GM18526 (cell line): ENCODE data around the gene SLC14A1.

Source experiments
- POLR2A ChIP-seq: IDR thresholded peaks from 3 replicates; pipeline ENCODE4 v1.6.1; 2011; ENCODE audit not compliant: insufficient read length; ENCODE audit errors: extremely low read depth

Gene SLC14A1

DNA sequence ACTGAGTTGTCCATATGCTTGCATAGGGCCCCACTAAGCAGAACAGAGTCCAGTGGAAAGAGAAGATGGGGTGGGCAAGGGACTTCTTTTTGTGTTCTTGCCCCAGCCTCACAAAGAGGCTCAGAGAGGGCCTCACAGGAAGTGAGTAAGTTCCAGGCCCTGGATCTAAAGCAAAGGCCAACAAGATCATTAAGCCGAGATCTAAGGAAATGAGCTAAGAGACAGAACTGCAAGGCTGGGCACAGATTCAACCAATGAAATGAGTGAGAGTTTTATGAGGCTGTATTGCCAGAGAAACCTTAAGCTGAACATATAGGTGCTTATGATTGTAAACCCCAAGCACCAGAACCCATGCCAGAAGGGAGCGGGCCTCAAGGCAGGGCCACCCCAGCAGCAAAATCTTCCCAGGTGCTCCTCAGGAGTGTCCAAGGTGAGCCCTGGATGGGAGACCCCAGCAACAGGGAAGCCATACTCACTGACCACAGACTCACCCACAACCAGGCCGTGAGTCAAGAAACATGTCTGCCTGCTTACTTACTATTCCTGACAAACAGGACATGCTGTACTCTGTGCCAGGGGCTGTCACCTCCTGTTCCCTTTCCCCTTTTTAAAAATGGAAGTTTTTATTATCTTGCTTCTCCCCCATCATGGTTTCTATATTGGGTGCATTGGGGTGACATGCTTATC, 40.2 kb downstream of the SLC14A1 start:
- no peak for TF ChIP-seq POLR2A

DNA sequence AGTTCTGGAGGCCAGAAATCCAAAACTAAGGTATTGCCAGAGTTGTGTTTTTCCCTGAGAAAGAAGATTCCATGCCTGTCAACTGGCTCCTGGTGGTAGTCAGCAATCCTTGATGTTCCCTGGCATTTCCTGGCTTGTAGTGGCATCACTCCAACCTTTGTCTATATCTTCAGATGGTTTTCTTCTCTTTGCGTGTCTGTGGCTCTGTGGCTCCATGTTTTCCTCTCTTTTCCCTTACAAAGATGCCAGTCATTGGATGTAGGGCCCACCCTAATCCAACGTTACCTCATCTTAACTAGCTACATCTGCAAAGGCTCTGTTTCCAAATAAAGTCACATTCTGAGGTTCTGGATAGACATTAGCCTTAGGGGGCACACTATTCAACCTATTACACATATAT, 41.8 kb downstream of the SLC14A1 start:
- no peak for TF ChIP-seq POLR2A

DNA sequence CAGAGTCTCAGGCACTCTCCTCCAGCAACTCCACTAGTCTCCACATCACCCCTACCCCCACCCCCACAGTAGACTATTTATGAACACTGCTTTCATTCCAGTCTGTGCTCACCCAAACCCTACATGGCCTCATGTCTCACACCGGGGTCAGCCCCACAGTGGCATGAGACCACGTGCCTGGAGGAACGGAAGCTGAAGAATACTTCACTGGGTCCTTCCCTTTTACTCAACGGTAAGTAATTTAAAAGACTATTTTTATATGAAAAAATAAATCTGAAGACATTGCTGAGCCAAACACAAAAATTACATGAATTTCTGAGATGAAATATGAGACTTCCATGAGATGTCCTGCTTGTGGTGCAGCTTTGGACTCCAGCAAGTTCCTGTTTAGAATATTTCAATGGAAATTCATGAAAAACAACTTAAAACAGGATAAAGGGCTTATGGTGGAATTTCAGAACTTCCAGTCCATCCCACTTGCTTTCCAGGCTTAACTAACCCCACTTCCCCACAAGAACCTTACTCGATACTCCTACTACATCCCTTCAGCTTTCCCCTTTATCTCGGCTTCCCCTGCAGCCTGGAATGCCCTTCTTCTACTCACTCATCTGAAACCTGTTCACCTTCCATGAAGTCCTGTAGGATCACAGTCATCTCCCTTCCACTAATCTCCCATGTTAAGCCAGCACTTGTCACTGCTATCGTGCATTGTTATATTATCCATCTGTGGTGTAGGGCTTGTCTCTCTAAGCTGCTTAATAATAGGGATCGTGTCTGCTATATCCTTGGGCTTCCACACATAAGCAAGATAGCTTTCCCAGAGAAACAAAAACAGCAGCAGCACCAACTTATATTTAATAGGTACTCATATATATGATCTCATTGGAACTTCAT, 47.9 kb downstream of the SLC14A1 start:
- no peak for TF ChIP-seq POLR2A

DNA sequence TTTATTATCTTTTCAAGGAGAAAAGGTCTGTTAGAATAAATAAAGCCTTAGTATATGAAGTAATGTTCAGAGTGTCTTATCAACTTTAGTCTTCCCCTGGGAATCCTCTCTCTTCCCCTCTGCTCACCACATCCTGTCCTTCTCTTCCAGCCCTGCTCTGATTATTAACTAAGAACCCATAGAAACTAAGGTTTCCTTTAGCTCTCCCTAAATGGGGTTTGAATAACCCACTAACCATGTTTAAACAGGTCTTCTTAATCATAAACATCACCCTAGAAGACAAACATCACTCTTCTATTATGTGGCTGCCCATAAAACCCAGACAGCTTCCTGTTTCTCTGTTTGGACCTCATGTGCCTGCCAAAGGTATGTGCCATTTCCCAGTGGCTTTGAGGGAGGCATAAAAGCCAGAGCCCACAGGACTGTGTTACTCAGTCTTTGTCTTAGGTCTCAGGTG, 50.1 kb downstream of the SLC14A1 start:
- no peak for TF ChIP-seq POLR2A

DNA sequence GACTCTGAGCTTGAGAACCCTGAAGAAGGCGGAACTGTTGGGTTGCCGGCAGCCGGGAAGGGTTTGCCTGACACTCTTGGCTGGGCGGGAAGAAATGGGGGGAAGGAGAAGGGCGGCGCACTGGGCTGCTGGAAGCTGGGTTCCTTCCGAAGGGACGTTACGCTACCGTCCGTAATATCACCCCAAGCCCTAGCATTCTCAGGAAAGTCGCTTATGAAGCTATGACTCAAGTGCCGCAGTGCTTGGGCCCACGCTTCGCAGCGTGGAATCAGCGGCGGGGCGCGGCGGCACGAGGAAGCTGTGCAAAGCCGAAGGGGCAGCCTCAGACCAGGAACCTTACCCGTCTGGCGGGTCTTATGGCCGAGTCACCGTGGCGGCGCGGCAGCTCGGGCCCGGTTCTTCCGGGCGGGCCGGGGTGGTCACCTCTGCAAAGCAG, 51.3 kb downstream of the SLC14A1 start:
- TF ChIP-seq POLR2A = peak; percentile 70

DNA sequence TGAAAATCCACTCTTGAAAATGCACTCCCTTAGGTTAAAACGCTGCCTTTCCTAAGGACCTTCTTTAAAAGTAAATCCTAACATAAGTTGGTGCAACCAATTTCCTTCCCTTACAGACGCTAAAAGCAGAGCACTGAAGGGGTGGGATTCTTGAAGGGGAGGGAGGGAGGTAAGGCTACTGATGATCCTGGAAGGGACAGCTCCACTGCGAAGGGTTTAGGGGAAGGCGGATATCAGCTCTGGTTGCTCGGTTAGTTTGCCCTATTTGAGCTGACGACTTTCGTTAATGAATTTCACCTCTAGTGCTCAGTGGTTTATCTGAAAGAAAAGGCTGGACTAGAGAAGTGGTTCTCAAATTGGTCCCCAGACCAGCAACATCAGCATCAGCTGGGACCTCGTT, 51.8 kb downstream of the SLC14A1 start:
- no peak for TF ChIP-seq POLR2A

DNA sequence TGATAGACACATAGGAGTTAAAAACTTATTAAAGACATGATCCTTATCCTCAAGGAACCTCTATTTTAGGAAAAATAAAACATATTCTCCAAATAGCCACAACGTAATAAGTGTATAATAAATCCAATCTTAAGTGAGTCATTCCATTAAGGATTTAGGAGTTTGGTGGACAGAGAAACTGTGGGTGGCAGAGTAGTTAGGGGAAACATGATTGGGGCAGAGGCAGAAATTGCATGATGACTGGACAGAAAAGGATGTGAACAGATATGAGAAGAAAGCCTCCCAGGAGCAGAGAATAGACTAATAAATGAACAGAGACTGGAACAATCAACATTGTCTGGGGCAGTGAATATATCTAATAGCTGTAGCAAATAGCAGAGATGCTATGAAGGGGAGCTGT, 53.4 kb downstream of the SLC14A1 start:
- TF ChIP-seq POLR2A = no peak

DNA sequence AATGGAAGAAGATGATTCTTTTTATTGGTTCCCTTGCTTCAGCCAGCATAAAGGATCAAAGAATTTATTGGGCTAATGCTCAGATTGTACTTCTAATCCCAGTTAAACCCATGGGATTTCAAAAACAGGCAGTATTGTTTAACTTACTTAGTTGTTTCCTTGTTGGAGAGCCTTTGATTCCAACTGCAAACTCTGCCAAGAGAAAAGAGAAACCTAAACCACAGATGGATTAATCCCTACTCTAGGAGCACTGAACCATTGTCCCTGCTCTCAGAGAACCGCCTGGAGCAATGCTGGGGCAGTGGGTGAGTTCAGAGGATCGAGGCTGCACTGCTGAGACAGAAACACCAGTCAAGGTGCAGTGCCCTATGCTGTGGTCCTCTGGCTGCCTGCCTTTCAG, 56.6 kb downstream of the SLC14A1 start:
- TF ChIP-seq POLR2A = no peak

DNA sequence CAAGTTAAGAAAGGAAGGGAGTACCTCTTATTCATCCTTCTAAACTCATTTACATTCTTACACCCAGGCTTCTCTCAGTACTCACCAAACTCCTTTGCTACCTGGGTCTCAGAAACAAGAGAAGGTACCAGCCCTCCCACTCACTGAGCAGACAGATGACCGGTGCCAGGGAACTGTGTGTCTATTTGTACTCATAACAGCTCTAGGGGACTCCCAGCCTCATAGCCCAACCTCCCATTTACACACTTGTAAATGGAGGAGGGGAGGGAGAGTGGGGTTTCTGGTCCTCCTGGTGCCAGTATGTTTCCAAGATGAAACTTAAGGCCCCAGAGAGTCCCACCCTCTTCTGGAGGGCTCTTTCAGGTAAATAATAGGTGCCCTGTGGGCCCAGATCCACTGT, 58.7 kb downstream of the SLC14A1 start:
- no peak for TF ChIP-seq POLR2A

DNA sequence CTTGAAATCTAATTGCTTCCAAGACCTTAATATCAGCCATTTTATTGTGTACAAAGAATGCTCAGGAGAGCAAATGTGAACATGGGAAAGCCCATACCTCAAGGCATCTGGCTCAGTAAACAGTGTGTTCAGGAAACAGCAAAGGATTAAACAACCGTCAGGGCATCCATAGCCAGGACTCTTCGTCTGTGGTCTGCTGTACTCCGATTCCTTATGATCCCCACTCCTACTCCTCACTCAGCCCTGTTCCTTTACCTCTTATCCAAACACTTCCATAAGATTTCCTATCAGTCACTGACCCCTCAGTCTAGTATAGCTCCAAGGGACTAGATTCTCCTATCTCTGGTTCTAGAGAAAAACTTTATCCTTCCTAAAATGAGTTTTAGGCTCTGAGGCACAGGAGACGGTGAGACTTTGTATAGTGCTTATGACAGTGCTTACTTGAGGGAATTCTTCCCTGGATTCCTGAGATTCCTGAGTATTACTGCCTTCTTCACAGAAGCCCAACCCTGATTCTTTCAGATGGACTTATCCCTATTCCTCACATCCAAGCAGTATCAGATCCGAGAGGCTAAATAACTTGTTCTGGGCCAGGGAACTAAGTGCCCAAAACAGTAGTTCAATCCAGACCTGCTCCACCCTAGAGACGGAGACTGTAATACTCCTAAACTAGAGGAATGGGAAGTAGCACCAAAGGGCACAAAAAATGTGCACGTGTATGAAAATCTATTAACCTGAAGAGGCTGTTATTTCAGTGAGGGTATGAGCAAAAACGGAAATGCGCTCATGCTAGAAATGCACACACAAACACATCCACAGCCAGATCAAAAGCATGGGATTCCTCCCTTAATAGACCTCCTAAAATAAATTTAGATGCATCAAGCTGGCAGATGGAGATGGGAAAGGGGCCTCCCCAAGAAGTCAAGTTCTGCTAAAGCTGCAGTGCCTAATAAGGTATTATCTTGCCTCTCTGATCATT, 59.4 kb downstream of the SLC14A1 start:
- TF ChIP-seq POLR2A = no peak

DNA sequence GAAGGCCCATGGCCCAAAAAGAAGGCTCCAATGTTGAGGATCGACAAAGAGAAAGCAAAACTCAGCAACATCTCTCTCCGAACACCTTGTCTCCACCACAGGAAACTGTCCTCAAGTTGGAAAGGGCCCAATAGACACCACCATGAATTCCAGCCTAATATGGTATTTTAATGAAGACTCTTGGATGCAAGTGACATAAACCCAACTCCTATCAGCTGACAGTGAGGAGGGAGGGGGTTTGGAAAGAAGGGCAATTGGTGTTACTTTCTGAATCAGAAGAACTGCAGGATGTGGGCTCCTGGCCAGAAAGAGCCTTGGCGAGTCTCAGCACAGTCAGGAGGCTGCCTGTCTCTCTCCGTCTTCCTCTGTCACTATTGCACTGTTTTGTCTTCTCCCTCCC, 61.2 kb downstream of the SLC14A1 start:
- no peak for TF ChIP-seq POLR2A

DNA sequence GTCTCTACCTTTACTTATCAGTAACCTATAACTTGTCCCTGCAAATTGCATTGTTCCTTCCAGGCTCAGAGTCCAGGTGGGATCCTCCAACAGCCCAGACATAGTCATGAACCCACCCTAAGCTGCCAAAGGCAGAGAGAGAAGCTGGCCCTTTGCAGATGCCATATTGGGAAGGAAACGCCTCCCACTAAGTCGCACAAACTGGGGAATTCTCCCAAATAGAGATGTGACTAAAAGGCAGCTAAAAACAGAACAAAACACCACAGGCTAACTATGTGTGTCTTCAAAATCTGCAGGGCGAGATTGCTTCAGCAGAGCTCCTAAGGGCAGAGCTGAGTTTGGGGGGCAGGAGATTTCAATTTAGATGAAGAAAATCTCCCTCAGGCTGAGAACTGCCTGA, 63.0 kb downstream of the SLC14A1 start:
- no peak for TF ChIP-seq POLR2A

DNA sequence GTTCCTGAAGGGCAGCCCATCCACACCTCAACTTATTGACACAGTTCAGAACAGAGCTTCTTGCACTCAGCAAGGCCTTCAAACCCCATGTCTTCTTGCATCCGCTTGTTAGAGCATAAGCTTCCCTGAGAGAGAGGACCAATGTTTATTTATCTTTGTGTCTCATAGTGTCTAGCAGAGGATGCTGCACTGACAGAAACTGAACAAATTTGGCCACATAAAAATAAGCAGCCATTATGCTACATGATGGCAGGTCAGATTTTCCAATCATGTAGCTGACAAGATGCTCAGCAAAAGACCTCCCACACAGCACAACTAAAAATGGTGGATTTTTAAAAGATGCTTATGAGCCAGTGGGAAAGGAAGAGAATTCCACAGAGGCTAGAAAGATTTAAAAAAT, 63.4 kb downstream of the SLC14A1 start:
- TF ChIP-seq POLR2A = no peak

DNA sequence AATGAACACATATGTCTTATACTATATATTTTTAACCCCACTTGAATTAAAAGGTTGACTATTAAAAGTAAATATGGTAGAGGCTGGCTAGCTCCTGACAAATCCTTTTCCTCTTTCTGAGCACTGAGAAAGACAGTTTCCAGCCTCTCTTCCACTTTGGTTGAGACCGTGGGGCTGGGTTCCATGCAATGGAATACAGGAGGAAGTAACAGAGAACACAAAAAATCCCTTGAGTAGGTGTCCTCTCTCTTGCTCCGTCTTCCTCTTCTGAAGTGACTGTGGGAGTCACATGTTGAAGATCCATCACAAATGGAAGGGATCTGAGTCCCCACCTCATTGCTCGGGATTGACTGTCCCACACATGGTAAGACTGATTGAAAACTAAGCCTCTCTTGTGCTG, 64.9 kb downstream of the SLC14A1 start:
- no peak for TF ChIP-seq POLR2A
